Choroid plexus epithelial cell (primary cell): Measurements from ENCODE around the gene DNAH14.
A peak's percentile ranks its signal among the peaks of the same experiment; 100 is the strongest.

Experiments used
- DNase-seq: peaks from one replicate; pipeline ENCODE4 v3.0.0-alpha.2; 2010; ENCODE audit warnings: low read depth
- H3K4me3 ChIP-seq: 2 replicates; pipeline ENCODE4 v1.5.1; 2011; ENCODE audit warnings: low read depth, mild to moderate bottlenecking, control low read depth, low read length, moderate library complexity
- TF ChIP-seq, protein P1 (sequence below): conservative IDR thresholded peaks from 2 replicates; pipeline ENCODE4 v1.5.1; 2011; ENCODE audit warnings: low read depth, mild to moderate bottlenecking, control low read depth, inconsistent platforms, low read length, moderate library complexity

Gene DNAH14

DNA sequence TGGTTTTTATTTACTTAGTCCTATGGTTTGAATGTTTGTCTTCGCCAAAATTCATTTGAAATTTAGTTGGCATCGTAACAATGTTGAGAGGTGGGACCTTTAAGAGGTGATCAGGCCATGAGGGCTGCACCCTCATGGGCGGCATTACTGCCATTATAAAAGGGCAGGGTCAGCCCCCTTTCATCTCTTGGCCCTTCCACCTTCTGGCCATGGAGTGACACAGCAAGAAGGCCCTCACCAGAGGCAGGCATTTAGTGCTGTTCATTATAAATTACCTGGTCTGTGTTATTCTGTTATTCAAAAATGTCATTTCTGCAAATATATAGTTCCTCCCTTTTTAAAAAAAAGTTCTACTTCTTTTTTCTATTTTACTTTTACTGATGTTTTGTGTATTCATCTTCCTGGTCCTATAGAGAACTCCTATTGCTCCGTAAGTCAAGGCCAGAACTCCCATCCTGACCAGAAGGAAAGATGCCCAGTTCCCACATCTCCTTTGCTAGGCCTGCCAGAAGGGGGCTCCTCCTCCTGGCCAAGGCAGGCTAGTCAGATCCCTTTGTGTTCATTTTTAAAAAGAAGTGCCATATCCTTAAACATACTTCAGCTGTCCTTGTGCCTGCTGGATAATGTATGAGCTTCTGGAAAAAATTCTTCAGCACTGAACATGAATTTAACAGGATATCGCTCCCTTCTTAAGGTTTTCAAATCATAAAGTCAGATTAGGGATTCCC lies 508.4 kb downstream of the DNAH14 start:
- DNase-seq, result peak; percentile 60
- no peak overlapping the region for H3K4me3 ChIP-seq
- TF ChIP-seq, protein P1, sequence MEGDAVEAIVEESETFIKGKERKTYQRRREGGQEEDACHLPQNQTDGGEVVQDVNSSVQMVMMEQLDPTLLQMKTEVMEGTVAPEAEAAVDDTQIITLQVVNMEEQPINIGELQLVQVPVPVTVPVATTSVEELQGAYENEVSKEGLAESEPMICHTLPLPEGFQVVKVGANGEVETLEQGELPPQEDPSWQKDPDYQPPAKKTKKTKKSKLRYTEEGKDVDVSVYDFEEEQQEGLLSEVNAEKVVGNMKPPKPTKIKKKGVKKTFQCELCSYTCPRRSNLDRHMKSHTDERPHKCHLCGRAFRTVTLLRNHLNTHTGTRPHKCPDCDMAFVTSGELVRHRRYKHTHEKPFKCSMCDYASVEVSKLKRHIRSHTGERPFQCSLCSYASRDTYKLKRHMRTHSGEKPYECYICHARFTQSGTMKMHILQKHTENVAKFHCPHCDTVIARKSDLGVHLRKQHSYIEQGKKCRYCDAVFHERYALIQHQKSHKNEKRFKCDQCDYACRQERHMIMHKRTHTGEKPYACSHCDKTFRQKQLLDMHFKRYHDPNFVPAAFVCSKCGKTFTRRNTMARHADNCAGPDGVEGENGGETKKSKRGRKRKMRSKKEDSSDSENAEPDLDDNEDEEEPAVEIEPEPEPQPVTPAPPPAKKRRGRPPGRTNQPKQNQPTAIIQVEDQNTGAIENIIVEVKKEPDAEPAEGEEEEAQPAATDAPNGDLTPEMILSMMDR, result peak; percentile 83

DNA sequence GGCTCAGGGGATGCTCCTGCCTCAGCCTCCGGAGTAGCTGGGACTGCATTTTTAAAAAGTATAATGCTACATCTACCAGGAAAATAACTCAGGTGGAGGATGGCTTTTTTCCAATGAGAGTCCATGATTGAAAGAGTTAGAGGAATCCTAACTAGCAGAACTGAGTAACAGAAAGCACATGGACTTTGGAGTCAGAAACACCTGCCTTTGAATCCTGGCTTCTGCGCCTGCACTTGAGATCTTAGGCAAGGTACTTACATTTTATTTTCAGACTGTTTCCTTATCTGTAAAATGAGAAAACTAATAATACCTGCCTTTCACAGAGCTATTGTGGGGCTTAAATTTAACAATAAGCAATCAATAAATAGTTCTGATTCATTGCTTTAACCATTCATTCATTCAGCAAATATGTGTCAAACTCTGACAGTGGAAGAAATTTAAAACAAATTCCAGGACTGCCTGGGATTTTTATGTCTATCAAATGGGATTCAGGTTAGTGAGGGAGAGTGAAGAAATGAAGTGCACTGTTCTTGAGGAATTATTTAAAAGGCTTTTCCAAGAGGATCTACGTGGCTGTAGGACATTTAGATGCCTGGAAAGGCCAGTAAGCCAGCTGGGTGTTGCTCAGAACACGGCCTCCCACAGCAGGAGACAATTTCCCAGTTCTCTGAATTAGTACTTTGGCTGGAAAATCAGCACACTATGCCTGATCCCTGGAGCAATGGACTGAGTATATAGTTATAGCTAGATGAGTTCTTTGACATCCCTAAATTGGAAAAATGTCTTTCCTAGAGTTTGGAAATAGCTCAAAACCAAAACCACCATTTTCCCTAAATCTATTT lies 511.1 kb downstream of the DNAH14 start:
- no peak for DNase-seq
- TF ChIP-seq, protein P1, result no peak

DNA sequence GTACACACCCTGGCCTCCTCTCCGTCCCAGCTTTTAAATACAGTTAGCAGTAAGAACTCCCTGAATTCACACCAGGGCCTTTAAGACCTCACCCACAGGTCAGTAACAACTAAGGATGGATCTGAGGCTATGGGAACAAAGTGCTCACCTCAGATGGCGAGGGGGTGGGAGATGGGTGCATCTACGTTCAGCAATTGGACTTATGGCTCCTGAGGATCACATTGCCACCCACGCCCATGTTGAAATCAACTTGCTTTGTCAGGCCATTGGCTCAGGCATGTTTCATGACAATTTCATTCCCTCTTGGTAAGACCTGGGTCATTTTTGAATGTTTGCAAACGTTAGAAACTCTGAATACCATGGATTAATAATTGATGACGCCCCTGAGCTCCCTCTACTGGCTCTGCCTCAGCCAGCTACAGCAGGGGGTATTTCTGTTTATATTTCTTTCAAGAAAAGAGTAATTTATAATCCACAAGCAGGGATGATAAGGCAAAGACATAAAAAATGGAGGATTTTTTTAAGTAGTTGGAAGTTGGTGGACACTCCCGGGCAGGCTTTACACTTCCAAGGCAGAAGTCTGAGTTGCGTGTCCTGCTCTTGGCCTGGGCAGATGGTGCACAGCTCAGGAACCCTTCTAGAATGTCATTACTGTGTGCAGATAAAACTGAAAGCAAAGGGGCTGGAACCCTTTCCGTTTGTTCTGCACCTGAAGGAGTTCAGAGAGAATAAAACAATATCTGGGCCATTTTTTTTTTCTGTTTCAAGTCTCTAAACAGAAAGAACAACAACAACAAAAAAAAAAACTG lies 512.0 kb downstream of the DNAH14 start:
- H3K4me3 ChIP-seq, result no peak overlapping the region
- TF ChIP-seq, protein P1, result peak; percentile 71
- peak; percentile 45 for DNase-seq

More for the DNA sequence above, 511.1 kb downstream of the DNAH14 start:
- no peak overlapping the region for H3K4me3 ChIP-seq

DNA sequence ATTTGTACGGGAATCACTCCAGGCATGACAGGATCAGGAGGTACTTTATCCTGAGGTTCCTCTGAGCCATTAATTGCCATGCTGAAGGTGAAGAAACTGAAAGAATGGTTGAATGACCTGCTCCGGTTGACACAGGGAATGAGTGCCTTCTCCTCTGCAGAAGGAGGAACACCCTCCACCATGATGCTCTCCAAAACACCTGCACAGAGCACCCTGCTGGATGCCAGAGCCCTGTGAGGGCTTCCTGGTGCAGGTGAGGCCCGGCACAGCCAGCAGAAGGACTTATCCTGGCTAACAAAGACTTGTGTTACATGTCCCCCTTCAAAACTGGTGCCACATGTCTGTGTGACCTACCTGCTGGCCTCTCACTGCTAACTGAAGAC lies 512.6 kb downstream of the DNAH14 start:
- DNase-seq, result no peak
- no peak overlapping the region for H3K4me3 ChIP-seq
- TF ChIP-seq, protein P1, result no peak

DNA sequence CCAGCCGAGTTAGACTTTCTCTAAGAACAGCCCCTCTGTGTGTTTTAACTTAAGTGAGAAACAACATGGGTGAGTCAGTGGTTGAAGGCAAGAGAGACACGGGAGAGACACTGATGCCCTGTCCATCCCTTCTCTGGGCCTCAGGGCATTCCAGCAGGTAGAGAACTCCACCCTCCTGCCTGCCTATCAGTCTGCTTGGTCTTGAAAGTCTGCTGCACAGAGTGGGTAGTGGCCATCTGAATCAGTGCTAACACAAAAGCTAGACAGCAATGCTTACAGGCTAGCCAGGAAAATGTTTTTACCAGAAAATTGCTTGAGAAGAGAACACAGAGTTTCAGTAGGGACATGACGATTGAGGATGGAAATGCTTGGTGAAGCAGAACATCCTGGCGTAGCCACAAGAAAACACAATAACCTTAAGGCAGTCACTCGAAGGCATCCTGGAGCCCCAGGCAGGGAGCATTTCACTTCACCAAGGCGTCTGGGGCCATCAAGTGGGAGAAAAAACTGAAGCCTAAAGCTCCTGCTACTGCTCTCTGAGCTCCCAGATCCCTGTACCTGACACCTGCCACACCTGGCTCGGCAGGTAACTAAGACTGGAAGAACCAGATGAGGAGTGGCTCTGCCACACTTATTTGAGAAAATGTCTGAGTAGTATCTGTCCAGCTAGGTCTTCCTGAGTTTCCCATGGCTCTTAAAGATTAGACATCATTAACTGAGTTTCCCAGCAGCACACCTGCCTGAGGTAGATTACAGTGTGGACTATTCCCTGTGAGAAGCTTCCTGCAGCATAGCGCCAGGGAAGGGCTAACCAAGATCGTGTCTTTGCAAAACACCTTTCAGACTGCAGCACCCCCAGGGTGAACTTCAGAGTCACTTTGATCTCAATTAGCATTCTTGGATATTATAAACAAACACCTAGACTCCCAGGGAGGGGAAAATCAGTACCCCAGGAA lies 516.4 kb downstream of the DNAH14 start:
- peak; percentile 39 for DNase-seq
- no peak overlapping the region for H3K4me3 ChIP-seq
- TF ChIP-seq, protein P1, result no peak

DNA sequence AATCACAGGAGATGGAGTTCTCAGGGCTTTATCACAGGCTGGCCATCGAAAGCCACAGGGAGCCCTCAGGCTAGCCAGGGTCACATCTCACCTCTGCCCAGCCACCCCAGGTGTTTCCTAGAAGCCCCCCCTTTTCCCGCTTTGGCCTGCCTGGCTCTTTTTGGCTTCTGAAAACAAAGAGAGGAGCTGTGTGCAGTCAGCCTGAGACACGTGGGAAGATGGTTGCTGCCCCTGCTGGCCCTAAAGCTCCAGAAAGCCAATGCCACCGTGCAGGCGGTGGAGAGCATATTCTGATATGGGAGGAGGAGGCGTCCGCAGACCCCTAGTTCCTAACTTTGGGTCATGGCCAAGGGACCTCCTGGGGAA lies 517.1 kb downstream of the DNAH14 start:
- no peak for DNase-seq
- TF ChIP-seq, protein P1, result no peak
- H3K4me3 ChIP-seq, result no peak overlapping the region
